Choroid plexus epithelial cell (primary cell): ENCODE measurements around the gene SMOC2.
"Not testable (repeated sequence)": the region's sequence is repeated elsewhere in the genome, so short reads cannot be mapped to it uniquely, and the experiment has no call there.

Source experiments
- DNase-seq: peaks from one replicate; pipeline ENCODE4 v3.0.0-alpha.2; 2010; ENCODE audit warnings: low read depth
- H3K4me3 ChIP-seq: 2 replicates; pipeline ENCODE4 v1.5.1; 2011; ENCODE audit warnings: low read depth, mild to moderate bottlenecking, control low read depth, low read length, moderate library complexity
- TF ChIP-seq, protein P1 (sequence below): conservative IDR thresholded peaks from 2 replicates; pipeline ENCODE4 v1.5.1; 2011; ENCODE audit warnings: low read depth, mild to moderate bottlenecking, control low read depth, inconsistent platforms, low read length, moderate library complexity

SMOC2 gene

GRCh38 chr6:168698923-168699322 lies 257.9 kb downstream of the SMOC2 start:
- TF ChIP-seq, protein P1, sequence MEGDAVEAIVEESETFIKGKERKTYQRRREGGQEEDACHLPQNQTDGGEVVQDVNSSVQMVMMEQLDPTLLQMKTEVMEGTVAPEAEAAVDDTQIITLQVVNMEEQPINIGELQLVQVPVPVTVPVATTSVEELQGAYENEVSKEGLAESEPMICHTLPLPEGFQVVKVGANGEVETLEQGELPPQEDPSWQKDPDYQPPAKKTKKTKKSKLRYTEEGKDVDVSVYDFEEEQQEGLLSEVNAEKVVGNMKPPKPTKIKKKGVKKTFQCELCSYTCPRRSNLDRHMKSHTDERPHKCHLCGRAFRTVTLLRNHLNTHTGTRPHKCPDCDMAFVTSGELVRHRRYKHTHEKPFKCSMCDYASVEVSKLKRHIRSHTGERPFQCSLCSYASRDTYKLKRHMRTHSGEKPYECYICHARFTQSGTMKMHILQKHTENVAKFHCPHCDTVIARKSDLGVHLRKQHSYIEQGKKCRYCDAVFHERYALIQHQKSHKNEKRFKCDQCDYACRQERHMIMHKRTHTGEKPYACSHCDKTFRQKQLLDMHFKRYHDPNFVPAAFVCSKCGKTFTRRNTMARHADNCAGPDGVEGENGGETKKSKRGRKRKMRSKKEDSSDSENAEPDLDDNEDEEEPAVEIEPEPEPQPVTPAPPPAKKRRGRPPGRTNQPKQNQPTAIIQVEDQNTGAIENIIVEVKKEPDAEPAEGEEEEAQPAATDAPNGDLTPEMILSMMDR: no peak
- DNase-seq: no peak
- no peak overlapping the region for H3K4me3 ChIP-seq

- TF ChIP-seq, protein P1: no peak
- DNase-seq: no peak
- H3K4me3 ChIP-seq: no peak overlapping the region
Observed at GRCh38 chr6:168699631-168700295, 258.8 kb downstream of the SMOC2 start.

GRCh38 chr6:168700880-168701279 lies 259.9 kb downstream of the SMOC2 start:
- DNase-seq: no peak
- H3K4me3 ChIP-seq: no peak overlapping the region
- TF ChIP-seq, protein P1: no peak

GRCh38 chr6:168703990-168704389 lies 263.0 kb downstream of the SMOC2 start:
- TF ChIP-seq, protein P1: no peak
- DNase-seq: no peak

DNA sequence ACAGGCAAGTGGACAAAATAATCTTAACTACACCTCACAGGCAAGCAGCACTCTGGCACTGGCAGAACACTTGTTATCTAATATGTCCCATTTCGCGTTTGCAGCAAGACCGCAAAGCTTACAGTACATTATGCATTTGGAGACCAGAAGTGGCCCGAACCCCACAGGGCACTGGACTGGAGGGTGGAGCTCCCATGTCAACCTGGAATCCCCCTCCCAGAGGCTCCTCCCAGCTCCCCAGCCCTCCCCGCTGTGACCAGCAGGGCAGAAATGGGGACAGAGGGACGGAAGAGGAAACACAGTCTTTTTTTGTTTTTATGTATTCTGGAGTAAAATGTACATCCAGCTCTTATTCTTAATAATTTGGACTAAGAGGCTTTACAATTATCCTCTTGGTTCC lies 263.7 kb downstream of the SMOC2 start:
- DNase-seq: no peak
- TF ChIP-seq, protein P1: no peak
- H3K4me3 ChIP-seq: no peak overlapping the region

More at GRCh38 chr6:168703990-168704389, 263.0 kb downstream of the SMOC2 start:
- no peak overlapping the region for H3K4me3 ChIP-seq

DNA sequence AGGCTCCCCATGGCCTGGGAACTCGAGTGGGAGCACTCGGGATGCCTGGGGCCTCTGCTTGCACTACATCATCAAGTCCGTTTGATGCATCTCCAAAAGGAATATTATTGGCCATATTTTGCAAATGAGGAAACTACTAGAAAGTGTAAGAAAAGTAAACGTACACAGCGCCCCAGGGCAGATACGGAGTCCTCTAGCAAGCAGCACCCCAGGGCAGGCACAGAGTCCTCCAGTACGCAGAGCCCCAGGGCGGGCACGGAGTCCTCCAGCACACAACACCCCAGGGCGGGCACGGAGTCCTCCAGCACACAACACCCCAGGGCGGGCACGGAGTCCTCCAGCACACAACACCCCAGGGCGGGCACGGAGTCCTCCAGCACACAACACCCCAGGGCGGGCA lies 264.3 kb downstream of the SMOC2 start:
- not testable (repeated sequence) for H3K4me3 ChIP-seq, DNase-seq

DNA sequence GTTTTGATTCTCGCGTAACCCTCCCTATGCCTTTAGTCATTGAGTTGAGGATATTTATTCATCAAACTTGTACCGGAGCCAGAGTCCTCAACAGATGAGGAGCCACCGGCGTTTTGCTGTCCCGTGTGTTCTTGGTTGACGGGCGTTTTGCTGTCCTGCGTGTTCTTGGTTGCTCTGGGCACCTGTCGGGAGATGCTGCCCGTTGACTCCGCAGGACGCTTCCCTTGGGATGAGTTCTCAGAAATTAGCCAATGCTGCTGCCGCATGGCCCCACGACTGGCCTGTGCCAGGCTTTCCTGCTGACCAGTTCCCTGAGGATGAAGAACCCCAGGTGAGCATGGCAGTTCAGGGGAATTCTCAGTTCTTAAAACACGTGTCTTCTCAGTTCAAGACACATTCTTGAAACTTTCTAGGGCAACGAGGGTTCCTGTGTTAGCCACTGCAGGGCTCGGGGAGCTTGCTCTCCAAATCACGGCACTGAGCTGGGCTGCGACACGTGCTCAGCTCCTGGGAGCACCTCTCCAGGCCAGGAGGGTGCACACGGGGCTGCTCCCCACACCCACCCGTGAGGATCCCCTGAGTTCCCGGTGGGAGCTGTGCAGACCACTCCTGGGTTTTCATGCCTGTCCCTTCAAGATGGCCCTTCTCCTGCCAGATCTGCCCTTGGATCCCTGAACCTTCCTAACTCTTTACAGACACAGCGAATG lies 265.6 kb downstream of the SMOC2 start:
- TF ChIP-seq, protein P1: no peak
- H3K4me3 ChIP-seq: no peak overlapping the region
- no peak for DNase-seq
